MCF 10A (cell line): Measurements from ENCODE around the gene CALML3. TPM values are rescaled to one million over a fixed set of nuclear protein-coding genes. Genes with fewer than 3 reads are reported as not detected.

Experiments
- BruUV-seq: library from RNA; stranded (reverse); fragments of 400-500 nt; replicated peaks from 2 replicates; lab custom pipeline; 2021; lab: Mats Ljungman, UMichigan
- CTCF ChIA-PET: fragments of 300-600 bp; sonication (Branson Sonifier 250); formaldehyde crosslinking; extraction: SDS; loops from one replicate; lab custom pipeline; 2021; ENCODE audit warnings: antibody characterized with exemption, inconsistent platforms; lab: Yijun Ruan, JAX
- POLR2A ChIA-PET: fragments of 300-600, 350-650 bp; sonication (Branson Sonifier 250); formaldehyde crosslinking; extraction: SDS; loops from one replicate; lab custom pipeline; 2020; ENCODE audit warnings: antibody characterized with exemption, inconsistent platforms; lab: Yijun Ruan, JAX
- DNase-seq: peaks from one replicate; pipeline ENCODE4 v3.0.0-alpha.2; 2018; ENCODE audit not compliant: unreplicated experiment
- H3K27ac Mint-ChIP-seq: one replicate; pipeline ENCODE4 v1.8.0; 2022; ENCODE audit warnings: mild to moderate bottlenecking, low read depth, mixed read lengths; ENCODE audit not compliant: unreplicated experiment
- H3K27me3 Mint-ChIP-seq: one replicate; pipeline ENCODE4 v1.8.0; 2022; ENCODE audit warnings: mixed read lengths; ENCODE audit not compliant: insufficient read depth, unreplicated experiment
- H3K36me3 Mint-ChIP-seq: one replicate; pipeline ENCODE4 v1.8.0; 2022; ENCODE audit warnings: mild to moderate bottlenecking, moderate library complexity, mixed read lengths; ENCODE audit not compliant: insufficient read depth, unreplicated experiment
- H3K4me1 Mint-ChIP-seq: one replicate; pipeline ENCODE4 v1.8.0; 2022; ENCODE audit warnings: mixed read lengths; ENCODE audit not compliant: insufficient read depth, unreplicated experiment
- H3K4me3 Mint-ChIP-seq: one replicate; pipeline ENCODE4 v1.8.0; 2022; ENCODE audit warnings: mild to moderate bottlenecking, moderate library complexity, mixed read lengths; ENCODE audit not compliant: unreplicated experiment
- H3K9me3 Mint-ChIP-seq: one replicate; pipeline ENCODE4 v1.8.0; 2022; ENCODE audit warnings: mixed read lengths; ENCODE audit not compliant: unreplicated experiment
- CTCF ChIP-seq: fragments of 200-600 bp; IDR thresholded peaks from one replicate; pipeline ENCODE4 v1.8.0; 2022; ENCODE audit warnings: antibody characterized with exemption, mild to moderate bottlenecking; ENCODE audit not compliant: unreplicated experiment
- intact Hi-C: fragments of 100-400 bp; cut with micrococcal nuclease; formaldehyde crosslinking; loops from 2 replicates; pipeline ENCODE4 v1.14.1; 2022
- total RNA-seq: library from RNA; stranded (reverse); gene quantifications from 2 replicates; pipeline ENCODE4 v1.2.3, GENCODE V29; 2022

Gene CALML3
- total RNA-seq, 1 experiment from 2014 or later = 0.75 TPM

GRCh38 chr10:5498791-5499492, 25.8 kb upstream of the CALML3 start:
- no peaks in the 10 kb centered on the region for H3K27me3 Mint-ChIP-seq
- H3K36me3 Mint-ChIP-seq = no peaks in the 10 kb centered on the region
- no TSS peak for BruUV-seq
- no peak overlapping the region for H3K4me3 Mint-ChIP-seq
- H3K27ac Mint-ChIP-seq = no peak overlapping the region
- intact Hi-C loops = no loop called here
- no peak for DNase-seq
- ChIA-PET POLR2A (interaction anchor here (0.6 kb wide), 1 partner anchor 12 kb away, joined by 3 read pairs; no protein-coding TSS in a partner anchor), CTCF (interaction anchor here (1.6 kb wide), 1 partner anchor 12 kb away, joined by 6 read pairs; no protein-coding TSS in a partner anchor)
- TF ChIP-seq CTCF = no peak
- H3K9me3 Mint-ChIP-seq = no peaks in the 10 kb centered on the region
- H3K4me1 Mint-ChIP-seq = no peaks in the 10 kb centered on the region

GRCh38 chr10:5499493-5500140, 25.1 kb upstream of the CALML3 start, which contains the start of gene CALML5:
CALML5 (minus strand) TSS chr10:5499570; CDS start chr10:5499438, 132 bp downstream.
- Mint-ChIP-seq H3K27ac (no peak within 1 kb of the TSS), H3K36me3 (no peaks in the 10 kb centered on the region), H3K4me1 (no peaks in the 10 kb centered on the region), H3K9me3 (no peaks in the 10 kb centered on the region), H3K27me3 (no peaks in the 10 kb centered on the region), H3K4me3 (no peak within 1 kb of the TSS)
- no TSS peak for BruUV-seq
- CTCF ChIA-PET = interaction anchor here (0.8 to 1.6 kb wide), 2 partner anchors 11 to 39 kb away, joined by 6 read pairs; no protein-coding TSS in a partner anchor
- POLR2A ChIA-PET = interaction anchor here (1.2 kb wide), 1 partner anchor 123 kb away, joined by 3 read pairs; no protein-coding TSS in a partner anchor
- DNase-seq = no peak
- no peak for TF ChIP-seq CTCF
- intact Hi-C loops = no loop called here

- ChIA-PET POLR2A (interaction anchor here (1.2 kb wide), 1 partner anchor 123 kb away, joined by 3 read pairs; no protein-coding TSS in a partner anchor), CTCF (interaction anchor here (0.8 to 1.6 kb wide), 3 partner anchors 11 to 129 kb away, joined by 3 to 6 read pairs (median 6); no protein-coding TSS in a partner anchor)
- Mint-ChIP-seq H3K9me3 (no peaks in the 10 kb centered on the region), H3K27ac (no peak overlapping the region), H3K4me3 (no peak overlapping the region), H3K27me3 (no peaks in the 10 kb centered on the region), H3K36me3 (no peaks in the 10 kb centered on the region), H3K4me1 (no peaks in the 10 kb centered on the region)
- TF ChIP-seq CTCF = no peak
- no peak for DNase-seq
- no TSS peak for BruUV-seq
- intact Hi-C loops = no loop called here
Observed at GRCh38 chr10:5500162-5500670, 24.5 kb upstream of the CALML3 start.

GRCh38 chr10:5500910-5501309, 23.9 kb upstream of the CALML3 start:
- DNase-seq = no peak
- Mint-ChIP-seq H3K36me3 (no peaks in the 10 kb centered on the region), H3K4me3 (no peak overlapping the region), H3K9me3 (no peaks in the 10 kb centered on the region), H3K27ac (no peak overlapping the region), H3K27me3 (no peaks in the 10 kb centered on the region), H3K4me1 (no peaks in the 10 kb centered on the region)
- CTCF ChIA-PET = interaction anchor here (1.0 kb wide), 1 partner anchor 128 kb away, joined by 3 read pairs; no protein-coding TSS in a partner anchor
- no TSS peak for BruUV-seq
- intact Hi-C loops = no loop called here
- POLR2A ChIA-PET = interaction anchor here (0.8 to 1.5 kb wide), 3 partner anchors 10 to 38 kb away, joined by 3 to 5 read pairs (median 3); no protein-coding TSS in a partner anchor
- no peak for TF ChIP-seq CTCF
